ENCODE results near the gene LY6G6C. TPM values are rescaled to one million over a fixed set of nuclear protein-coding genes. Genes with fewer than 3 reads are reported as not detected.
A peak's percentile ranks its signal among the peaks of the same experiment; 100 is the strongest.

Gene LY6G6C
- total RNA-seq, 1 experiment from 2014 or later = 0.22 TPM

- no peak for TF ChIP-seq EZH2phosphoT487 (IDR thresholded peaks at IDR 0.05; ENCODE audit: borderline replicate concordance, low read length)
- no peak for TF ChIP-seq CTCF (conservative IDR thresholded peaks at IDR 0.05; ENCODE audit: low read depth, low read length)
- TF ChIP-seq EZH2 (IDR thresholded peaks at IDR 0.05; ENCODE audit: low read length, unreplicated experiment) = no peak
- TSS peak; percentile 62 for BruUV-seq (replicated peaks)
- Histone ChIP-seq H3K36me3 (ENCODE audit: low read depth, low read length) (peaks cover 5% of the 10 kb centered on the region; the same call in 1 of the 2 replicates), H3K79me2 (ENCODE audit: low read length) (peaks cover 34% of the 10 kb centered on the region), H3K27me3 (ENCODE audit: low read length) (no peaks in the 10 kb centered on the region), H3K4me1 (ENCODE audit: insufficient read depth, low read length) (peaks cover 42% of the 10 kb centered on the region), H4K20me1 (ENCODE audit: low read length) (no peaks in the 10 kb centered on the region), H3K9me2 (replicated peaks; ENCODE audit: low read length) (no peaks in the 10 kb centered on the region), H3K9ac (ENCODE audit: low read length) (peak within 1 kb of the TSS; percentile 95), H3F3A (ENCODE audit: low read length, unreplicated experiment) (no peaks in the 10 kb centered on the region), H3K4me2 (ENCODE audit: low read length) (peak within 1 kb of the TSS; percentile 98), H3K27ac (ENCODE audit: low read length) (peak within 1 kb of the TSS; percentile 87), H3K4me3 (ENCODE audit: low read length) (peak within 1 kb of the TSS; percentile 79), H3K9me3 (ENCODE audit: low read length) (no peaks in the 10 kb centered on the region), H2AFZ (ENCODE audit: low read length) (peak within 1 kb of the TSS; percentile 93)
- peak; percentile 77 for ATAC-seq
- intact Hi-C loops (cut with micrococcal nuclease) = loop anchor here (1.0 to 5.0 kb wide), 3 partner anchors 60 to 92 kb away; partner anchors contain the start of genes HSPA1A and HSPA1L
- POLR2A ChIA-PET (ENCODE audit: unreplicated experiment) = interaction anchor here (0.5 to 1.0 kb wide), 4 partner anchors 13 to 1577 kb away, joined by 3 to 4 read pairs (median 3); partner anchors contain the start of gene GPANK1
- CTCF ChIA-PET = interaction anchor here (0.6 to 1.0 kb wide), 3 partner anchors 13 to 419 kb away, joined by 3 to 4 read pairs (median 3); no protein-coding TSS in a partner anchor
- peak; percentile 99 for DNase-seq
These were observed 18.3 kb upstream of the LY6G6C start, which contains the start of gene MSH5 for GRCh38 chr6:31739639-31740396. MSH5 (plus strand) TSS chr6:31740005; CDS start chr6:31740467, 462 bp downstream.

- Histone ChIP-seq H3K27me3 (ENCODE audit: low read length) (no peaks in the 10 kb centered on the region), H3K79me2 (ENCODE audit: low read length) (peaks cover 49% of the 10 kb centered on the region), H3K4me2 (ENCODE audit: low read length) (peak overlapping the region; percentile 85), H3K4me1 (ENCODE audit: insufficient read depth, low read length) (peaks cover 54% of the 10 kb centered on the region), H3K36me3 (ENCODE audit: low read depth, low read length) (peaks cover 16% of the 10 kb centered on the region), H2AFZ (ENCODE audit: low read length) (peak overlapping the region; percentile 44), H3F3A (ENCODE audit: low read length, unreplicated experiment) (no peaks in the 10 kb centered on the region), H4K20me1 (ENCODE audit: low read length) (peaks cover 13% of the 10 kb centered on the region), H3K9me3 (ENCODE audit: low read length) (no peaks in the 10 kb centered on the region), H3K27ac (ENCODE audit: low read length) (peak overlapping the region; percentile 87), H3K9me2 (replicated peaks; ENCODE audit: low read length) (no peaks in the 10 kb centered on the region), H3K9ac (ENCODE audit: low read length) (peak overlapping the region; percentile 34), H3K4me3 (ENCODE audit: low read length) (peak overlapping the region; percentile 40; the same call in 1 of the 2 replicates)
- DNase-seq (peak; percentile 73), ATAC-seq (peak; percentile 7; the same call in 1 of the 2 replicates)
- intact Hi-C loops (cut with micrococcal nuclease) = loop anchor here (5.0 kb wide), 2 partner anchors 79 to 94 kb away; partner anchors contain the start of genes HSPA1A and HSPA1L
- ChIA-PET POLR2A (ENCODE audit: unreplicated experiment) (interaction anchor here (0.6 to 1.0 kb wide), 4 partner anchors 9 to 376 kb away, joined by 3 to 4 read pairs (median 3); no protein-coding TSS in a partner anchor), CTCF (interaction anchor here (0.6 to 1.2 kb wide), 4 partner anchors 22 to 93 kb away, joined by 3 to 6 read pairs (median 4); no protein-coding TSS in a partner anchor)
- TSS peak; percentile 27 for BruUV-seq (replicated peaks)
- TF ChIP-seq CTCF (conservative IDR thresholded peaks at IDR 0.05; ENCODE audit: low read depth, low read length) (peak; percentile 31), EZH2phosphoT487 (IDR thresholded peaks at IDR 0.05; ENCODE audit: borderline replicate concordance, low read length) (no peak)
These were observed 16.7 kb upstream of the LY6G6C start for GRCh38 chr6:31737991-31738979.

Measured in PC-3 (cell line).